Right lobe of liver (tissue), 6 donors: Measurements from ENCODE around the gene PARVB. TPM values are rescaled to one million over a fixed set of nuclear protein-coding genes. Genes with fewer than 3 reads are reported as not detected.

Experiments used
- ATAC-seq, 4 donors: fragments of 200-7000 bp; cut with Tn5 transposase; one replicate each; pipeline ENCODE4 v1.9.1; 2020; ENCODE audit warnings: mild to moderate bottlenecking in 4 of 4, moderate library complexity in 4 of 4
- DNase-seq, 3 donors: peaks; one replicate each; pipeline ENCODE4 v3.0.0-alpha.2; 2020
- H3K27ac ChIP-seq, 3 donors: fragments of 200-600 bp; one replicate each; pipeline ENCODE4 v1.8.0; 2022
- H3K27me3 ChIP-seq, 2 donors: fragments of 200-600 bp; one replicate each; pipeline ENCODE4 v1.8.0; 2022
- H3K36me3 ChIP-seq, 4 donors: fragments of 200-600 bp; sonication (generic) in 1 of 4; one replicate each; pipeline versions ENCODE4 v1.5.1 to v1.8.0; 2017 to 2022; ENCODE audit warnings: control low read depth in 1 of 4
- H3K4me1 ChIP-seq, 4 donors: fragments of 200-600 bp; sonication (generic) in 1 of 4; one replicate each; pipeline versions ENCODE4 v1.5.1 to v1.8.0; 2017 to 2022; ENCODE audit warnings: control low read depth in 1 of 4
- H3K4me3 ChIP-seq, 3 donors: fragments of 200-600 bp; one replicate each; pipeline ENCODE4 v1.8.0; 2022
- H3K9me3 ChIP-seq, 4 donors: fragments of 200-600 bp; sonication (generic) in 1 of 4; one replicate each; pipeline versions ENCODE4 v1.5.1 to v1.8.0; 2017 to 2022; ENCODE audit warnings: control low read depth in 1 of 4
- POLR2A ChIP-seq: fragments of 450-650 bp; IDR thresholded peaks from one replicate; pipeline ENCODE4 v1.6.1; 2017; ENCODE audit warnings: antibody characterized with exemption, mild to moderate bottlenecking
- WGBS: methylation state at CpG from one replicate; pipeline ENCODE4 v1.1.6; 2018; ENCODE audit warnings: low coverage, low lambda C conversion rate; ENCODE audit not compliant: insufficient coverage; ENCODE audit errors: missing lambda C conversion rate; 5-methylcytosine and 5-hydroxymethylcytosine counted together
- intact Hi-C, 2 donors: fragments of 100-400 bp; cut with DNase I; formaldehyde crosslinking; loops; one replicate each; pipeline versions ENCODE4 v1.11.2 to v1.14.1; 2022
- total RNA-seq, 6 experiments: library from RNA; depleted of rRNA in 2 of 6; stranded (reverse); fragments of >200 nt in 2 of 6; fragmentation: NEBNext Ultra II Directional in 3 of 6; extraction: Animal tissue kit (Norgen Biotek cat#: 25700) in 3 of 6; gene quantifications; one replicate each; pipeline versions ENCODE4 v1.1.0 to v1.2.4, GENCODE V29; 2016 to 2023
- TF ChIP-seq, protein P1 (sequence below), 4 donors: fragments of 200-600 bp in 3 of 4; fragments of 450-650 bp in 1 of 4; IDR thresholded peaks; one replicate each; pipeline versions ENCODE4 v1.5.1 to v1.8.0; 2016 to 2022; ENCODE audit warnings: antibody characterized with exemption in 4 of 4, mild to moderate bottlenecking in 2 of 4
- donor health status: DM: no; HTN: yes; CAD: no.
- donor health status: DM: no; HTN: no; CAD: no.
- donor health status: DM: no; HTN: no; CAD: no.
- donor health status: DM: no; HTN: yes; CAD: no.
- donor health status: DM: no; HTN: yes; CAD: no.

Gene PARVB
- total RNA-seq, 6 experiments from 2014 or later: 14.2 to 21.3 (median 15.2) TPM

GRCh38 chr22:44172370-44173108 is 148.4 kb downstream of the PARVB start:
- intact Hi-C loops: no loop called here
- no peaks in the 10 kb centered on the region for H3K27me3 ChIP-seq
- H3K9me3 ChIP-seq: no peaks in the 10 kb centered on the region
- DNase-seq (peak in 2 of 3 donors; percentile 68 to 75), ATAC-seq (peak; percentile 65 to 87 (median 74))
- no peaks in the 10 kb centered on the region for H3K4me1 ChIP-seq
- 37% methylated on average over 17 of the region's 22 CpGs for WGBS
- no peaks in the 10 kb centered on the region for H3K36me3 ChIP-seq
- peak overlapping the region in 1 of 3 donors; percentile 33 for H3K27ac ChIP-seq
- TF ChIP-seq, protein P1, sequence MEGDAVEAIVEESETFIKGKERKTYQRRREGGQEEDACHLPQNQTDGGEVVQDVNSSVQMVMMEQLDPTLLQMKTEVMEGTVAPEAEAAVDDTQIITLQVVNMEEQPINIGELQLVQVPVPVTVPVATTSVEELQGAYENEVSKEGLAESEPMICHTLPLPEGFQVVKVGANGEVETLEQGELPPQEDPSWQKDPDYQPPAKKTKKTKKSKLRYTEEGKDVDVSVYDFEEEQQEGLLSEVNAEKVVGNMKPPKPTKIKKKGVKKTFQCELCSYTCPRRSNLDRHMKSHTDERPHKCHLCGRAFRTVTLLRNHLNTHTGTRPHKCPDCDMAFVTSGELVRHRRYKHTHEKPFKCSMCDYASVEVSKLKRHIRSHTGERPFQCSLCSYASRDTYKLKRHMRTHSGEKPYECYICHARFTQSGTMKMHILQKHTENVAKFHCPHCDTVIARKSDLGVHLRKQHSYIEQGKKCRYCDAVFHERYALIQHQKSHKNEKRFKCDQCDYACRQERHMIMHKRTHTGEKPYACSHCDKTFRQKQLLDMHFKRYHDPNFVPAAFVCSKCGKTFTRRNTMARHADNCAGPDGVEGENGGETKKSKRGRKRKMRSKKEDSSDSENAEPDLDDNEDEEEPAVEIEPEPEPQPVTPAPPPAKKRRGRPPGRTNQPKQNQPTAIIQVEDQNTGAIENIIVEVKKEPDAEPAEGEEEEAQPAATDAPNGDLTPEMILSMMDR (IDR thresholded peaks at IDR 0.05): no peak
- TF ChIP-seq POLR2A: no peak
- no peak overlapping the region for H3K4me3 ChIP-seq

GRCh38 chr22:44173154-44173553 is 149.1 kb downstream of the PARVB start:
- Histone ChIP-seq H3K36me3 (no peaks in the 10 kb centered on the region), H3K9me3 (no peaks in the 10 kb centered on the region), H3K27ac (peak overlapping the region in 1 of 3 donors; percentile 33), H3K27me3 (no peaks in the 10 kb centered on the region), H3K4me1 (no peaks in the 10 kb centered on the region), H3K4me3 (no peak overlapping the region)
- ATAC-seq: no peak
- intact Hi-C loops: no loop called here
- DNase-seq: no peak
- WGBS: 71% methylated on average over 1 of the region's 10 CpGs
- TF ChIP-seq, protein P1 (IDR thresholded peaks at IDR 0.05): no peak
- no peak for TF ChIP-seq POLR2A

- WGBS: 48% methylated on average over 7 of the region's 8 CpGs
Observed at GRCh38 chr22:44175676-44176075, 151.6 kb downstream of the PARVB start.

DNA sequence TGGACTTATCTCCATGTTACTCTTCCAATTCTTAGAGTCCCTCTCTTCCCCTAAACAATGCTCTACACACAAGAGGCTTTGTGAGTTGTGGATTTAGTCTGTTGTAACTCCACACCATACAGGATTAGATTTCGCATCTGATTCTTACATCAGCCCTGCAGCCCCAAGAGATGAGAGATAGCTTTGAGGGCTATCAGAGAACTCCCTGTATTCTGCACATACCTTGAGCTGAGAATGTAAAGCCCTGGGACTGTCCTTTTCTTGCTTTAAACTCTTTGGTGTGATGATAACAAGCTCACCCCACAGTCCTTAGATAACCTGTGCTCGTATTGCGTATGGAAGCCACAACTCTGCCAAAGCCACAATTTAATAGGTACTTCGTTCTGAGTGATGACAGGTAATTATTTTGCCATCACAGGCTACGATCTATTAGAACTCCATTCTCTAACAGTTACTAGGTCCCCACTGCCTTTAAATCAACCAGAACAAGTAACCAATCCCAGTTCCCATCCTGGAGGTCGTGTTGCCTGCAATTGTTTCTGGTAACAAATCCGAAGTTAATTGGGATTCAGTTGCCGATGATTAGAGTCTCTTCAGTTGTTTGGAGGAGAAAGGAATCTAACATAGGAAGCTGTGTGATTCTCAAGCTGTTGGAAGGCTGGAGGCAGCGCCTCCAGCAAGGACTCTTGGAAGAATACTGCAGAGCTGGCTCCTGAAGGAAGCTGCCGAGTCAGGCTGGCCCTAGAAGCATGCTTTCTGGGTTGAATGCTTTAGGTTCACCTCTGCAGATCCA is 155.3 kb downstream of the PARVB start:
- no peaks in the 10 kb centered on the region for H3K36me3 ChIP-seq
- no peaks in the 10 kb centered on the region for H3K9me3 ChIP-seq
- H3K4me3 ChIP-seq: no peak overlapping the region
- intact Hi-C loops: no loop called here
- no peak for TF ChIP-seq POLR2A
- TF ChIP-seq, protein P1 (IDR thresholded peaks at IDR 0.05): no peak
- H3K4me1 ChIP-seq: no peaks in the 10 kb centered on the region
- H3K27ac ChIP-seq: no peak overlapping the region
- no peaks in the 10 kb centered on the region for H3K27me3 ChIP-seq
- ATAC-seq (no peak), DNase-seq (no peak)
- WGBS: 42% methylated on average over 9 of the region's 10 CpGs

More at GRCh38 chr22:44175676-44176075, 151.6 kb downstream of the PARVB start:
- Histone ChIP-seq H3K36me3 (no peaks in the 10 kb centered on the region), H3K4me1 (no peaks in the 10 kb centered on the region), H3K27me3 (no peaks in the 10 kb centered on the region), H3K27ac (no peak overlapping the region), H3K9me3 (no peaks in the 10 kb centered on the region), H3K4me3 (no peak overlapping the region)
- ATAC-seq: no peak
- no peak for TF ChIP-seq POLR2A
- TF ChIP-seq, protein P1 (IDR thresholded peaks at IDR 0.05): no peak
- intact Hi-C loops: no loop called here
- no peak for DNase-seq
